Measurements from ENCODE around the gene MED26. TPM values are rescaled to one million over a fixed set of nuclear protein-coding genes. Genes with fewer than 3 reads are reported as not detected.

Gene MED26
- total and polyA plus RNA-seq, 2 of the 8 experiments (the other 6 are each of a cell fraction or from before 2014, with no cell fraction given) = 5.3 to 10.7 TPM

DNA sequence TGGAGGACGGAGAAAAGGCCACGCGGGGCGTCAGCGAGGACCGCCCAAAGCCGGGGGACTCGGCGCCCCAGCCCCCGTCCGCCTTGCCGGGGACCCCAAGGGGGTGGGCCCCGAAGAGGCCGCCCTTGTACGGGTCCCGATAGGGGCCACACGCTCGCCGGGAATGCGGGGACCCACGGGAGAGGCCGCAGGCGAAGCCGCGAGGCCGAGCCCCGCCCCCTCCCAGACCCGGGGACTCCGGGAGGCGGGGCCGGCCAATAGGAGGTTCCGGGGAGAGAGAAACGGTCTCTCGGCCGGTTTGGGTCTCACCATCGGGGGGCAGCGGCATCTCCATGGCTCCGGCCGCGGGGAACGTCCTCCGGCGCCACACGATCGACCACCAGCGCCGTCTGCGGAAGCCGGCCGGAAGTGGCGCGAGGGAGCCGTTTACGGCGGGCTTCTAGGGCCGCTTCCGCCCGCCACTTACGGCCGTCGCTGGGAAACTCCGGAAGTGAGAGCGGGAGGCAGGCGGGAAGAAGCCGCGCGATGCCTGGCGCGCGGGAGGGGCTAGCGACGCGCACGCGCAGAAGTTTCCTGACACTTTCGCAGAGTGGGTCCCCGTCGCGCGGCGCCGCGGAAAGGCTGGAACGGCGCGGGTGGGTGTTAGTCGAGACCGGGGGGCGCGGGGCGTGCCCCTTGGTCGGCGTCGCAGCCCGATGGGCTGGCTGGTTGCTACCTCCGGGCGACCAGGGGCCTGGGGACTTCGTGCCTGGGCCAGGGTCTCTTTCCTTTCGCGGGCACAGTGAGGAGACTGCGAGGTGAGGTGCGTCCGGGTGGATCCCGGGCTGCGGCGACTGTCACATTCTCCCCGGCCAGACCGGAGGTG lies 85.7 kb downstream of the MED26 start, which contains the start of gene CHERP:
TSS of gene CHERP (minus strand) at position 393 of the 865 bp plus-strand sequence. CDS start at position 334, 59 bp downstream.
- Histone ChIP-seq H3K9me3 (ENCODE audit: insufficient read depth in 2 of 2, low read depth in 1 of 2, low read length in 1 of 2) (no peaks in the 10 kb centered on the region), H3K9ac (replicated peaks in 1 of 4; ENCODE audit: extremely low read depth in 1 of 4, low read depth in 3 of 4, low read length in 3 of 4) (peak within 1 kb of the TSS; percentile 85 to 92 (median 91)), H3K27ac (ENCODE audit: low read depth, low read length) (peak within 1 kb of the TSS; percentile 89), H2BK15ac (ENCODE audit: low read length) (no peak within 1 kb of the TSS), H3K27me3 (replicated peaks in 1 of 4; ENCODE audit: control insufficient read depth in 3 of 4, extremely low read depth in 1 of 4, insufficient read depth in 3 of 4, low read length in 3 of 4) (no peaks in the 10 kb centered on the region), H3K79me2 (ENCODE audit: control insufficient read depth in 1 of 2, insufficient read depth in 2 of 2, low read length in 2 of 2) (peaks cover 35 to 59% of the 10 kb centered on the region in 2 experiments), H2BK12ac (ENCODE audit: low read depth, low read length) (no peak within 1 kb of the TSS), H2BK120ac (replicated peaks; ENCODE audit: low read depth, low read length) (no peak within 1 kb of the TSS), H3K14ac (ENCODE audit: insufficient read length) (no peak within 1 kb of the TSS), H4K5ac (ENCODE audit: insufficient read length, low read depth, low read length) (peak within 1 kb of the TSS; percentile 86), H2BK5ac (ENCODE audit: low read depth, low read length) (peak within 1 kb of the TSS; percentile 80), H4K91ac (replicated peaks; ENCODE audit: insufficient read length, low read length) (peak within 1 kb of the TSS; percentile 74), H4K8ac (ENCODE audit: extremely low read depth, insufficient read depth, low read length) (peak within 1 kb of the TSS; percentile 97), H3K79me1 (ENCODE audit: low read depth, low read length) (peaks cover 7% of the 10 kb centered on the region; the same call in 1 of the 2 replicates), H3K4ac (replicated peaks; ENCODE audit: insufficient read length, low read depth, low read length) (peak within 1 kb of the TSS; percentile 32), H3K4me2 (ENCODE audit: insufficient read depth in 1 of 2, low read depth in 2 of 2, low read length in 2 of 2) (peak within 1 kb of the TSS; percentile 91 to 95), H3K56ac (replicated peaks; ENCODE audit: insufficient read length, low read depth, low read length) (peak within 1 kb of the TSS; percentile 86), H2AFZ (ENCODE audit: low read length) (no peak within 1 kb of the TSS), H3K36me3 (ENCODE audit: control insufficient read depth in 2 of 4, insufficient read depth in 4 of 4, low read length in 3 of 4) (peaks cover 0 to 20% (median 6%) of the 10 kb centered on the region in 4 experiments; a peak in 5 of 8 replicates), H2AK5ac (ENCODE audit: low read depth, low read length) (0 out of 2 replicates have a peak within 1 kb of the TSS, but pooled peaks have one; percentile 69), H3K4me3 (ENCODE audit: extremely low read depth in 1 of 4, insufficient read depth in 2 of 4, low read depth in 3 of 4, low read length in 4 of 4) (peak within 1 kb of the TSS; percentile 86 to 99 (median 99)), H3K18ac (ENCODE audit: extremely low read depth, low read length) (peak within 1 kb of the TSS; percentile 13; the same call in 1 of the 2 replicates), H4K20me1 (replicated peaks in 1 of 2; ENCODE audit: control insufficient read depth in 1 of 2, insufficient read depth in 2 of 2, low read length in 2 of 2) (peaks cover 14 to 22% of the 10 kb centered on the region in 2 experiments), H3K23ac (ENCODE audit: insufficient read length) (no peak within 1 kb of the TSS), H2BK20ac (ENCODE audit: low read length) (no peak within 1 kb of the TSS), H3K23me2 (ENCODE audit: low read depth, low read length) (peaks cover 6% of the 10 kb centered on the region; the same call in 1 of the 2 replicates), H3K4me1 (replicated peaks in 1 of 4; ENCODE audit: control insufficient read depth in 3 of 4, insufficient read depth in 4 of 4, low read length in 3 of 4) (peaks cover 0 to 5% (median 3%) of the 10 kb centered on the region in 4 experiments; a peak in 4 of 7 replicates)
- POLR2A ChIA-PET (ENCODE audit: partially characterized antibody) = interaction anchor here (0.8 to 1.6 kb wide), 9 partner anchors 9 to 50 kb away, joined by 3 to 7 read pairs (median 3); no protein-coding TSS in a partner anchor
- peak; percentile 60 to 93 for DNase-seq (ENCODE audit: low read depth in 1 of 2, low spot score in 2 of 2)
- no peak for FAIRE-seq
- WGBS, 2 experiments (ENCODE audit: extremely low coverage in 1 of 2, insufficient coverage in 1 of 2, insufficient read length in 1 of 2, insufficient replicate concordance in 2 of 2, low coverage in 1 of 2, low lambda C conversion rate in 2 of 2, missing lambda C conversion rate in 1 of 2) = 2% methylated on average over 52 of the region's 108 CpGs; no CpG with 5 or more reads in 1 of the 2 experiments
- CTCF ChIA-PET (ENCODE audit: partially characterized antibody) = interaction anchor here (1.2 to 1.6 kb wide), 2 partner anchors 14 to 23 kb away, joined by 3 read pairs; no protein-coding TSS in a partner anchor
- TF ChIP-seq TBP (IDR thresholded peaks at IDR 0.05; ENCODE audit: low read depth, low read length) (peak; percentile 41; the same call in 1 of the 2 replicates), KDM4A (IDR thresholded peaks at IDR 0.05; ENCODE audit: low read depth, low read length, severe bottlenecking) (peak; percentile 50), BACH1 (IDR thresholded peaks at IDR 0.05; ENCODE audit: low read length) (peak; percentile 65), TAF7 (optimal IDR thresholded peaks at IDR 0.05; ENCODE audit: borderline replicate concordance, low read depth, low read length) (peak; percentile 55), RBBP5 (IDR thresholded peaks at IDR 0.05; ENCODE audit: borderline replicate concordance, low read depth, low read length) (peak; percentile 64; the same call in 1 of the 2 replicates), GABPA (IDR thresholded peaks at IDR 0.05; ENCODE audit: borderline replicate concordance, insufficient read depth, low read length) (peak; percentile 89), TAF1 (IDR thresholded peaks at IDR 0.05; ENCODE audit: low read depth, low read length) (peak; percentile 84), SRF (IDR thresholded peaks at IDR 0.05; ENCODE audit: low read depth, low read length) (no peak), EGR1 (IDR thresholded peaks at IDR 0.05; ENCODE audit: borderline replicate concordance, low read depth, low read length) (no peak), ASH2L (IDR thresholded peaks at IDR 0.05; ENCODE audit: low read length) (peak; percentile 50)
- TF ChIP-seq, protein P1, sequence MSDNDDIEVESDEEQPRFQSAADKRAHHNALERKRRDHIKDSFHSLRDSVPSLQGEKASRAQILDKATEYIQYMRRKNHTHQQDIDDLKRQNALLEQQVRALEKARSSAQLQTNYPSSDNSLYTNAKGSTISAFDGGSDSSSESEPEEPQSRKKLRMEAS (IDR thresholded peaks at IDR 0.05) = peak; percentile 63

Data from H1 (cell line).